GM12878 (cell line): ENCODE data around the gene ASTL. TPM values are rescaled to one million over a fixed set of nuclear protein-coding genes. Genes with fewer than 3 reads are reported as not detected.
A peak's percentile ranks its signal among the peaks of the same experiment; 100 is the strongest.

Source experiments
- BACH1 ChIP-seq: fragments of 450-650 bp; IDR thresholded peaks from 2 replicates; pipeline ENCODE4 v1.6.1; 2017; ENCODE audit warnings: mild to moderate bottlenecking, borderline replicate concordance
- CBFB ChIP-seq: IDR thresholded peaks from 2 replicates; pipeline ENCODE4 v1.6.1; 2016; ENCODE audit warnings: antibody characterized with exemption, low read depth
- CBX5 ChIP-seq: sonication (generic); IDR thresholded peaks from 2 replicates; pipeline ENCODE4 v1.6.1; 2016; ENCODE audit warnings: low read depth, moderate library complexity, mild to moderate bottlenecking, inconsistent platforms
- EGR1 ChIP-seq, 2 experiments: IDR thresholded peaks; 1 replicate in 1 of 2; 2 replicates in 1 of 2; pipeline ENCODE4 v1.6.1; 2011 to 2012; ENCODE audit warnings: low read depth in 2 of 2, low read length in 2 of 2, borderline replicate concordance in 1 of 2, mild to moderate bottlenecking in 1 of 2, moderate library complexity in 1 of 2
- FOXK2 ChIP-seq: fragments of 450-650 bp; IDR thresholded peaks from 2 replicates; pipeline ENCODE4 v1.6.1; 2017; ENCODE audit warnings: mild to moderate bottlenecking, moderate library complexity
- HDAC6 ChIP-seq: fragments of 200-600 bp; sonication (generic); IDR thresholded peaks from one replicate; pipeline ENCODE4 v1.8.0; 2017; ENCODE audit warnings: antibody characterized with exemption; ENCODE audit not compliant: unreplicated experiment
- MTA2 ChIP-seq: fragments of 450-650 bp; IDR thresholded peaks from 2 replicates; pipeline ENCODE4 v1.6.1; 2016; ENCODE audit warnings: low read depth, mild to moderate bottlenecking, moderate library complexity
- MXI1 ChIP-seq: fragments of 150-350 bp; IDR thresholded peaks from 2 replicates; pipeline ENCODE4 v1.6.1; 2011; ENCODE audit warnings: low read depth, mild to moderate bottlenecking, inconsistent platforms, low read length, improper control_type of control experiment
- MYC ChIP-seq: IDR thresholded peaks from 2 replicates; pipeline ENCODE4 v1.6.1; 2011; ENCODE audit warnings: mild to moderate bottlenecking, low read length, moderate library complexity, inconsistent platforms; ENCODE audit not compliant: insufficient read depth, insufficient replicate concordance, insufficient read length, severe bottlenecking
- RELA ChIP-seq: fragments of 450-650 bp; IDR thresholded peaks from 2 replicates; pipeline ENCODE4 v1.8.0; 2014; ENCODE audit warnings: borderline replicate concordance; ENCODE audit not compliant: partially characterized antibody
- USF2 ChIP-seq: IDR thresholded peaks from 2 replicates; pipeline ENCODE4 v1.6.1; 2011; ENCODE audit warnings: low read depth, low read length, improper control_type of control experiment, borderline replicate concordance
- ZNF24 ChIP-seq: fragments of 450-650 bp; IDR thresholded peaks from 2 replicates; pipeline ENCODE4 v1.6.1; 2017; ENCODE audit warnings: antibody characterized with exemption, mild to moderate bottlenecking
- polyA plus RNA-seq, 11 experiments: library from polyadenylated mRNA; depleted of rRNA in 4 of 11; unstranded in 6 of 11; stranded (reverse) in 5 of 11; fragments of >200 nt; fragmentation: Nextera tagmentation in 4 of 11; fragmentation: Illumina TruSeq in 1 of 11; extraction: Ambion mirVana in 4 of 11; extraction: Trizol in 1 of 11; gene quantifications; 1 replicate in 1 of 11; 2 replicates in 10 of 11; pipeline versions ENCODE4 v1.2.1 to v1.2.3, GENCODE V29; 2011 to 2016; ENCODE audit warnings: inconsistent platforms in 2 of 11, missing spikeins in 2 of 11, low read depth in 1 of 11
- total RNA-seq, 4 experiments: library from RNA; depleted of rRNA in 3 of 4; stranded (reverse); fragments of >200 nt in 3 of 4; fragmentation: Illumina TruSeq in 1 of 4; extraction: Trizol in 1 of 4; gene quantifications; 2 replicates each; pipeline versions ENCODE4 v1.2.1 to v1.2.3, GENCODE V29; 2013 to 2021
- TF ChIP-seq, protein P1 (sequence below): fragments of 450-650 bp; formaldehyde crosslinking; IDR thresholded peaks from 2 replicates; pipeline ENCODE4 v1.4.0; 2020; ENCODE audit warnings: mild to moderate bottlenecking, moderate library complexity
- TF ChIP-seq, protein P2 (sequence below): fragments of 450-650 bp; IDR thresholded peaks from 2 replicates; pipeline ENCODE4 v1.6.1; 2016; ENCODE audit warnings: mild to moderate bottlenecking
- TF ChIP-seq, protein P3 (sequence below): IDR thresholded peaks from 2 replicates; pipeline ENCODE4 v1.6.1; 2012; ENCODE audit warnings: low read depth, low read length, improper control_type of control experiment
- TF ChIP-seq, protein P4 (sequence below): IDR thresholded peaks from 2 replicates; pipeline ENCODE4 v1.6.1; 2012; ENCODE audit warnings: improper control_type of control experiment, low read depth, low read length; ENCODE audit not compliant: insufficient replicate concordance
- TF ChIP-seq, protein P5 (sequence below): IDR thresholded peaks from 2 replicates; pipeline ENCODE4 v1.6.1; 2012; ENCODE audit warnings: low read depth, low read length, improper control_type of control experiment

ASTL gene
- total and polyA plus RNA-seq, 10 of the 15 experiments (the other 5 are each of a cell fraction or from before 2014, with no cell fraction given) = 0.18 to 1.0 (median 0.38) TPM; not detected in 4

DNA sequence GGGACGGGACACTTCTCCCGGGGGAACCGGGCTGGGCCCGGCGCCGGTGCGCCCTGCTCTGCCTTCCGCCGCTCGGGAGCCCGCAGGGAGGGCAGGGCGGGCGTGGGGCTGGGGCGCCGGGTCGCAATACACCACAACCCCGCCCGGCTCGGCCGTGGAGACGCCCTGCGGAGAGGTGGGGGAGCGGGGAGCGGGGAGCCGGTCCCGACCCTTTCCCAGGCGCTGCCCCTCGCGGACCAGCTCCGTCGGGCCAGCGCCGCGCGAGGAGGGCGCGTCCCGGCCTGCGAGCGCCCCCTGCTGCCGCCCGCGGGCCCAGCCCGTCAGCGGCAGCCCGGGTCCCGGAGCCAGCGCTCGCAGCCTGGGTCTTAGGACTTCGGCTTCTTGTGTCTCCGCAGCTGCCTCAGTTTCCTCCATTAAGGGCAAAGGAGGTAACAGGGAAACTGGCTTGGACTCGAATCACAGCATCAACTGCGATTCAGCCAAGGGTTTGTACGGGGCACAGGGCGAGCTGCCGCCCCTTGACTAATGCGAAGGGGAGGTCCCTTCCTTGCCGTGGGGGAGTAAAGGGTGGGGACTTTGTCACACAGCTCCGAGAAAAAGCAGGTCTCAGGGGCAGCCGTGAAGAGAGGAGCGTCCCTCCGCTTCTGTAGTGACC, 21.3 kb downstream of the ASTL start (continued):
- TF ChIP-seq, protein P1, sequence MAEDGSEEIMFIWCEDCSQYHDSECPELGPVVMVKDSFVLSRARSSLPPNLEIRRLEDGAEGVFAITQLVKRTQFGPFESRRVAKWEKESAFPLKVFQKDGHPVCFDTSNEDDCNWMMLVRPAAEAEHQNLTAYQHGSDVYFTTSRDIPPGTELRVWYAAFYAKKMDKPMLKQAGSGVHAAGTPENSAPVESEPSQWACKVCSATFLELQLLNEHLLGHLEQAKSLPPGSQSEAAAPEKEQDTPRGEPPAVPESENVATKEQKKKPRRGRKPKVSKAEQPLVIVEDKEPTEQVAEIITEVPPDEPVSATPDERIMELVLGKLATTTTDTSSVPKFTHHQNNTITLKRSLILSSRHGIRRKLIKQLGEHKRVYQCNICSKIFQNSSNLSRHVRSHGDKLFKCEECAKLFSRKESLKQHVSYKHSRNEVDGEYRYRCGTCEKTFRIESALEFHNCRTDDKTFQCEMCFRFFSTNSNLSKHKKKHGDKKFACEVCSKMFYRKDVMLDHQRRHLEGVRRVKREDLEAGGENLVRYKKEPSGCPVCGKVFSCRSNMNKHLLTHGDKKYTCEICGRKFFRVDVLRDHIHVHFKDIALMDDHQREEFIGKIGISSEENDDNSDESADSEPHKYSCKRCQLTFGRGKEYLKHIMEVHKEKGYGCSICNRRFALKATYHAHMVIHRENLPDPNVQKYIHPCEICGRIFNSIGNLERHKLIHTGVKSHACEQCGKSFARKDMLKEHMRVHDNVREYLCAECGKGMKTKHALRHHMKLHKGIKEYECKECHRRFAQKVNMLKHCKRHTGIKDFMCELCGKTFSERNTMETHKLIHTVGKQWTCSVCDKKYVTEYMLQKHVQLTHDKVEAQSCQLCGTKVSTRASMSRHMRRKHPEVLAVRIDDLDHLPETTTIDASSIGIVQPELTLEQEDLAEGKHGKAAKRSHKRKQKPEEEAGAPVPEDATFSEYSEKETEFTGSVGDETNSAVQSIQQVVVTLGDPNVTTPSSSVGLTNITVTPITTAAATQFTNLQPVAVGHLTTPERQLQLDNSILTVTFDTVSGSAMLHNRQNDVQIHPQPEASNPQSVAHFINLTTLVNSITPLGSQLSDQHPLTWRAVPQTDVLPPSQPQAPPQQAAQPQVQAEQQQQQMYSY (CRISPR knock-in tag) = no peak
- TF ChIP-seq MYC (no peak), RELA (peak; percentile 40), USF2 (no peak), MXI1 (no peak), ZNF24 (no peak), BACH1 (0 out of 2 replicates have a peak, but pooled peaks have one; percentile 45), MTA2 (no peak), CBFB (no peak), FOXK2 (no peak), CBX5 (no peak), HDAC6 (no peak), EGR1 (IDR thresholded peaks at IDR 0.05; ENCODE audit: borderline replicate concordance in 1 of 2, low read depth in 2 of 2, low read length in 2 of 2) (no peak)
- TF ChIP-seq, protein P2, sequence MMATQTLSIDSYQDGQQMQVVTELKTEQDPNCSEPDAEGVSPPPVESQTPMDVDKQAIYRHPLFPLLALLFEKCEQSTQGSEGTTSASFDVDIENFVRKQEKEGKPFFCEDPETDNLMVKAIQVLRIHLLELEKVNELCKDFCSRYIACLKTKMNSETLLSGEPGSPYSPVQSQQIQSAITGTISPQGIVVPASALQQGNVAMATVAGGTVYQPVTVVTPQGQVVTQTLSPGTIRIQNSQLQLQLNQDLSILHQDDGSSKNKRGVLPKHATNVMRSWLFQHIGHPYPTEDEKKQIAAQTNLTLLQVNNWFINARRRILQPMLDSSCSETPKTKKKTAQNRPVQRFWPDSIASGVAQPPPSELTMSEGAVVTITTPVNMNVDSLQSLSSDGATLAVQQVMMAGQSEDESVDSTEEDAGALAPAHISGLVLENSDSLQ = no peak
- TF ChIP-seq, protein P3, sequence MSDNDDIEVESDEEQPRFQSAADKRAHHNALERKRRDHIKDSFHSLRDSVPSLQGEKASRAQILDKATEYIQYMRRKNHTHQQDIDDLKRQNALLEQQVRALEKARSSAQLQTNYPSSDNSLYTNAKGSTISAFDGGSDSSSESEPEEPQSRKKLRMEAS = no peak; the same call in 1 of the 2 replicates
- TF ChIP-seq, protein P4, sequence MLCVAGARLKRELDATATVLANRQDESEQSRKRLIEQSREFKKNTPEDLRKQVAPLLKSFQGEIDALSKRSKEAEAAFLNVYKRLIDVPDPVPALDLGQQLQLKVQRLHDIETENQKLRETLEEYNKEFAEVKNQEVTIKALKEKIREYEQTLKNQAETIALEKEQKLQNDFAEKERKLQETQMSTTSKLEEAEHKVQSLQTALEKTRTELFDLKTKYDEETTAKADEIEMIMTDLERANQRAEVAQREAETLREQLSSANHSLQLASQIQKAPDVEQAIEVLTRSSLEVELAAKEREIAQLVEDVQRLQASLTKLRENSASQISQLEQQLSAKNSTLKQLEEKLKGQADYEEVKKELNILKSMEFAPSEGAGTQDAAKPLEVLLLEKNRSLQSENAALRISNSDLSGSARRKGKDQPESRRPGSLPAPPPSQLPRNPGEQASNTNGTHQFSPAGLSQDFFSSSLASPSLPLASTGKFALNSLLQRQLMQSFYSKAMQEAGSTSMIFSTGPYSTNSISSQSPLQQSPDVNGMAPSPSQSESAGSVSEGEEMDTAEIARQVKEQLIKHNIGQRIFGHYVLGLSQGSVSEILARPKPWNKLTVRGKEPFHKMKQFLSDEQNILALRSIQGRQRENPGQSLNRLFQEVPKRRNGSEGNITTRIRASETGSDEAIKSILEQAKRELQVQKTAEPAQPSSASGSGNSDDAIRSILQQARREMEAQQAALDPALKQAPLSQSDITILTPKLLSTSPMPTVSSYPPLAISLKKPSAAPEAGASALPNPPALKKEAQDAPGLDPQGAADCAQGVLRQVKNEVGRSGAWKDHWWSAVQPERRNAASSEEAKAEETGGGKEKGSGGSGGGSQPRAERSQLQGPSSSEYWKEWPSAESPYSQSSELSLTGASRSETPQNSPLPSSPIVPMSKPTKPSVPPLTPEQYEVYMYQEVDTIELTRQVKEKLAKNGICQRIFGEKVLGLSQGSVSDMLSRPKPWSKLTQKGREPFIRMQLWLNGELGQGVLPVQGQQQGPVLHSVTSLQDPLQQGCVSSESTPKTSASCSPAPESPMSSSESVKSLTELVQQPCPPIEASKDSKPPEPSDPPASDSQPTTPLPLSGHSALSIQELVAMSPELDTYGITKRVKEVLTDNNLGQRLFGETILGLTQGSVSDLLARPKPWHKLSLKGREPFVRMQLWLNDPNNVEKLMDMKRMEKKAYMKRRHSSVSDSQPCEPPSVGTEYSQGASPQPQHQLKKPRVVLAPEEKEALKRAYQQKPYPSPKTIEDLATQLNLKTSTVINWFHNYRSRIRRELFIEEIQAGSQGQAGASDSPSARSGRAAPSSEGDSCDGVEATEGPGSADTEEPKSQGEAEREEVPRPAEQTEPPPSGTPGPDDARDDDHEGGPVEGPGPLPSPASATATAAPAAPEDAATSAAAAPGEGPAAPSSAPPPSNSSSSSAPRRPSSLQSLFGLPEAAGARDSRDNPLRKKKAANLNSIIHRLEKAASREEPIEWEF = no peak
- TF ChIP-seq, protein P5, sequence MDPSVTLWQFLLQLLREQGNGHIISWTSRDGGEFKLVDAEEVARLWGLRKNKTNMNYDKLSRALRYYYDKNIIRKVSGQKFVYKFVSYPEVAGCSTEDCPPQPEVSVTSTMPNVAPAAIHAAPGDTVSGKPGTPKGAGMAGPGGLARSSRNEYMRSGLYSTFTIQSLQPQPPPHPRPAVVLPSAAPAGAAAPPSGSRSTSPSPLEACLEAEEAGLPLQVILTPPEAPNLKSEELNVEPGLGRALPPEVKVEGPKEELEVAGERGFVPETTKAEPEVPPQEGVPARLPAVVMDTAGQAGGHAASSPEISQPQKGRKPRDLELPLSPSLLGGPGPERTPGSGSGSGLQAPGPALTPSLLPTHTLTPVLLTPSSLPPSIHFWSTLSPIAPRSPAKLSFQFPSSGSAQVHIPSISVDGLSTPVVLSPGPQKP = no peak
